Measurements from ENCODE around the gene SLC38A6. TPM values are rescaled to one million over a fixed set of nuclear protein-coding genes. Genes with fewer than 3 reads are reported as not detected.

Gene SLC38A6
- total and polyA plus RNA-seq, 2 of the 8 experiments (the other 6 are each of a cell fraction or from before 2014, with no cell fraction given) = 8.1 to 9.8 TPM

DNA sequence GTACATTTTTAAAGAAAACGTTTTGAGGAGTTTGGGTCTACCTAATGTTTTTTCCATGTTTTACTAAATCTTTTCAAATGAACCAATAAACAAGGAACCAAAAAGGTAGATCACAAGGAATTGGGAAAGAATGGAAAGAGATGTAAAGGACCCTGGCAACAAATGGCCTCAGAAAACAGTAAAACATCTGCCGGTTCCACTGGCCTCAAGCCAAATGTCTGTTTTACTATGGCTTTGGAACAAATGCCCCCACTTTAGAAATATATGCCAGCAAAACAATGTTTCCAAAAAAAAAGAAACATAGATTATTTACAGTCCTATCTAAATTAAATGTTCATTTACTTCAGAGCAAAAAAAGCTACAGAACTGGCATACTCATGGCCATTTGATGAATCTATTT, 3.2 kb upstream of the SLC38A6 start:
- Histone ChIP-seq H2BK12ac (ENCODE audit: low read depth, low read length) (no peak overlapping the region), H3K4me3 (ENCODE audit: extremely low read depth in 1 of 4, insufficient read depth in 2 of 4, low read depth in 3 of 4, low read length in 4 of 4) (no peak overlapping the region), H3K27ac (ENCODE audit: low read depth, low read length) (no peak overlapping the region), H3K27me3 (replicated peaks in 1 of 4; ENCODE audit: control insufficient read depth in 3 of 4, extremely low read depth in 1 of 4, insufficient read depth in 3 of 4, low read length in 3 of 4) (no peaks in the 10 kb centered on the region), H3K79me2 (ENCODE audit: control insufficient read depth in 1 of 2, insufficient read depth in 2 of 2, low read length in 2 of 2) (peaks cover 0 to 23% of the 10 kb centered on the region in 2 experiments; a peak in 2 of 4 replicates), H3K23ac (ENCODE audit: insufficient read length) (no peak overlapping the region), H3K9ac (replicated peaks in 1 of 4; ENCODE audit: extremely low read depth in 1 of 4, low read depth in 3 of 4, low read length in 3 of 4) (no peak overlapping the region), H3K36me3 (ENCODE audit: control insufficient read depth in 2 of 4, insufficient read depth in 4 of 4, low read length in 3 of 4) (peaks cover 0 to 43% (median 14%) of the 10 kb centered on the region in 4 experiments; a peak in 6 of 8 replicates), H3K56ac (replicated peaks; ENCODE audit: insufficient read length, low read depth, low read length) (no peak overlapping the region), H2BK120ac (replicated peaks; ENCODE audit: low read depth, low read length) (no peak overlapping the region), H3K23me2 (ENCODE audit: low read depth, low read length) (peaks cover 4% of the 10 kb centered on the region; the same call in 1 of the 2 replicates), H3K18ac (ENCODE audit: extremely low read depth, low read length) (no peak overlapping the region), H4K91ac (replicated peaks; ENCODE audit: insufficient read length, low read length) (no peak overlapping the region), H4K8ac (ENCODE audit: extremely low read depth, insufficient read depth, low read length) (no peak overlapping the region), H2BK5ac (ENCODE audit: low read depth, low read length) (no peak overlapping the region), H3K4me1 (replicated peaks in 1 of 4; ENCODE audit: control insufficient read depth in 3 of 4, insufficient read depth in 4 of 4, low read length in 3 of 4) (peaks cover 0 to 2% (median 0%) of the 10 kb centered on the region in 4 experiments; a peak in 1 of 7 replicates), H2BK15ac (ENCODE audit: low read length) (no peak overlapping the region), H3K4ac (replicated peaks; ENCODE audit: insufficient read length, low read depth, low read length) (no peak overlapping the region), H2BK20ac (ENCODE audit: low read length) (no peak overlapping the region), H4K5ac (ENCODE audit: insufficient read length, low read depth, low read length) (no peak overlapping the region), H2AK5ac (ENCODE audit: low read depth, low read length) (no peak overlapping the region), H3K4me2 (ENCODE audit: insufficient read depth in 1 of 2, low read depth in 2 of 2, low read length in 2 of 2) (no peak overlapping the region), H3K14ac (ENCODE audit: insufficient read length) (no peak overlapping the region), H2AFZ (ENCODE audit: low read length) (no peak overlapping the region), H3K9me3 (ENCODE audit: insufficient read depth in 2 of 2, low read depth in 1 of 2, low read length in 1 of 2) (no peaks in the 10 kb centered on the region), H4K20me1 (replicated peaks in 1 of 2; ENCODE audit: control insufficient read depth in 1 of 2, insufficient read depth in 2 of 2, low read length in 2 of 2) (peaks cover 0 to 3% of the 10 kb centered on the region in 2 experiments), H3K79me1 (ENCODE audit: low read depth, low read length) (no peaks in the 10 kb centered on the region)
- no peak for DNase-seq (ENCODE audit: low read depth in 1 of 2, low spot score in 2 of 2)
- no peak for FAIRE-seq
- ChIA-PET CTCF (ENCODE audit: partially characterized antibody) (no interaction called here), POLR2A (ENCODE audit: partially characterized antibody) (no interaction called here)
- WGBS, 2 experiments (ENCODE audit: extremely low coverage in 1 of 2, insufficient coverage in 1 of 2, insufficient read length in 1 of 2, insufficient replicate concordance in 2 of 2, low coverage in 1 of 2, low lambda C conversion rate in 2 of 2, missing lambda C conversion rate in 1 of 2) = 84% methylated on average over 2 of the region's 2 CpGs; no CpG with 5 or more reads in 1 of the 2 experiments
- TF ChIP-seq CEBPB (IDR thresholded peaks at IDR 0.05; ENCODE audit: low read depth, low read length) = no peak
- no peak for TF ChIP-seq FOSL1 (IDR thresholded peaks at IDR 0.05; ENCODE audit: insufficient read depth, low read depth, low read length)
- TF ChIP-seq, protein P1, sequence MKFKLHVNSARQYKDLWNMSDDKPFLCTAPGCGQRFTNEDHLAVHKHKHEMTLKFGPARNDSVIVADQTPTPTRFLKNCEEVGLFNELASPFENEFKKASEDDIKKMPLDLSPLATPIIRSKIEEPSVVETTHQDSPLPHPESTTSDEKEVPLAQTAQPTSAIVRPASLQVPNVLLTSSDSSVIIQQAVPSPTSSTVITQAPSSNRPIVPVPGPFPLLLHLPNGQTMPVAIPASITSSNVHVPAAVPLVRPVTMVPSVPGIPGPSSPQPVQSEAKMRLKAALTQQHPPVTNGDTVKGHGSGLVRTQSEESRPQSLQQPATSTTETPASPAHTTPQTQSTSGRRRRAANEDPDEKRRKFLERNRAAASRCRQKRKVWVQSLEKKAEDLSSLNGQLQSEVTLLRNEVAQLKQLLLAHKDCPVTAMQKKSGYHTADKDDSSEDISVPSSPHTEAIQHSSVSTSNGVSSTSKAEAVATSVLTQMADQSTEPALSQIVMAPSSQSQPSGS (IDR thresholded peaks at IDR 0.05; ENCODE audit: low read length) = no peak
- TF ChIP-seq HDAC2 (IDR thresholded peaks at IDR 0.05; ENCODE audit: borderline replicate concordance in 1 of 2, low read depth in 2 of 2, low read length in 2 of 2) = no peak
